Stomach (tissue), 9 donors: ENCODE results near the gene FGFRL1. TPM values are rescaled to one million over a fixed set of nuclear protein-coding genes. Genes with fewer than 3 reads are reported as not detected.

Experiments used
- DNase-seq, 2 donors: peaks; one replicate each; pipeline versions ENCODE4 v3.0.0 to v3.0.0-alpha.2; 2013 to 2019
- H3K27ac ChIP-seq, 5 donors: fragments of 200-600 bp in 4 of 5; sonication (generic) in 4 of 5; one replicate each; pipeline ENCODE4 v1.5.1; 2013 to 2019; ENCODE audit warnings: mild to moderate bottlenecking in 1 of 5, moderate library complexity in 1 of 5
- H3K27me3 ChIP-seq, 3 donors: fragments of 200-600 bp; sonication (generic); one replicate each; pipeline ENCODE4 v1.5.1; 2017 to 2019; ENCODE audit warnings: mixed run types in 1 of 3
- H3K36me3 ChIP-seq, 4 donors: fragments of 200-600 bp; sonication (generic); 1 replicate in 3 of 4; 2 replicates in 1 of 4; pipeline ENCODE4 v1.5.1; 2016 to 2019
- H3K4me1 ChIP-seq, 4 donors: fragments of 200-600 bp; sonication (generic); one replicate each; pipeline ENCODE4 v1.5.1; 2016 to 2019
- H3K4me3 ChIP-seq, 4 donors: fragments of 200-600 bp; sonication (generic) in 3 of 4; one replicate each; pipeline ENCODE4 v1.5.1; 2016 to 2019; ENCODE audit warnings: mild to moderate bottlenecking in 1 of 4
- H3K9me3 ChIP-seq, 4 donors: fragments of 200-600 bp; sonication (generic); one replicate each; pipeline ENCODE4 v1.5.1; 2016 to 2019
- EP300 ChIP-seq: sonication (generic); formaldehyde crosslinking; IDR thresholded peaks from one replicate; pipeline ENCODE4 v1.6.1; 2017; ENCODE audit warnings: antibody characterized with exemption
- POLR2A ChIP-seq, 4 donors: fragments of 450-650 bp; IDR thresholded peaks; one replicate each; pipeline ENCODE4 v1.6.1; 2016; ENCODE audit warnings: antibody characterized with exemption in 4 of 4, control low read depth in 2 of 4, mild to moderate bottlenecking in 1 of 4, moderate library complexity in 1 of 4
- POLR2AphosphoS5 ChIP-seq, 3 donors: sonication (generic); formaldehyde crosslinking; IDR thresholded peaks; one replicate each; pipeline ENCODE4 v1.6.1; 2016; ENCODE audit warnings: antibody characterized with exemption in 3 of 3
- WGBS, 5 donors: extraction: QIAGEN DNeasy Blood & Tissue Kit in 3 of 5; methylation state at CpG; one replicate each; pipeline versions ENCODE4 v1.1.5 to v1.1.7; 2013 to 2018; 5-methylcytosine and 5-hydroxymethylcytosine counted together
- intact Hi-C: fragments of 100-400 bp; cut with DNase I; formaldehyde crosslinking; loops from one replicate; pipeline ENCODE4 v1.15.1; 2023; ENCODE audit warnings: low total_unique reads
- polyA plus RNA-seq, 3 donors: library from polyadenylated mRNA; stranded (reverse); fragments of 200-250 nt; gene quantifications; one replicate each; pipeline ENCODE4 v1.2.3, GENCODE V29; 2013
- total RNA-seq, 5 donors: library from RNA; depleted of rRNA; stranded (reverse); fragments of >200 nt; gene quantifications; one replicate each; pipeline versions ENCODE4 v1.1.0 to v1.2.3, GENCODE V29; 2014 to 2016
- TF ChIP-seq, protein P1 (sequence below), 7 experiments: fragments of 450-650 bp in 4 of 7; fragments of 200-600 bp in 3 of 7; sonication (generic) in 3 of 7; IDR thresholded peaks; one replicate each; pipeline ENCODE4 v1.5.1; 2016 to 2019; ENCODE audit warnings: antibody characterized with exemption in 7 of 7, control low read depth in 2 of 7, mild to moderate bottlenecking in 1 of 7
- donor health status: healthy with polysubstance abuse.
- donor health status: Bipolar disorder and iron deficiency.
- donor health status: healthy.

FGFRL1 gene
- total and polyA plus RNA-seq, 8 donors = 3.5 to 42.7 (median 9.8) TPM

DNA sequence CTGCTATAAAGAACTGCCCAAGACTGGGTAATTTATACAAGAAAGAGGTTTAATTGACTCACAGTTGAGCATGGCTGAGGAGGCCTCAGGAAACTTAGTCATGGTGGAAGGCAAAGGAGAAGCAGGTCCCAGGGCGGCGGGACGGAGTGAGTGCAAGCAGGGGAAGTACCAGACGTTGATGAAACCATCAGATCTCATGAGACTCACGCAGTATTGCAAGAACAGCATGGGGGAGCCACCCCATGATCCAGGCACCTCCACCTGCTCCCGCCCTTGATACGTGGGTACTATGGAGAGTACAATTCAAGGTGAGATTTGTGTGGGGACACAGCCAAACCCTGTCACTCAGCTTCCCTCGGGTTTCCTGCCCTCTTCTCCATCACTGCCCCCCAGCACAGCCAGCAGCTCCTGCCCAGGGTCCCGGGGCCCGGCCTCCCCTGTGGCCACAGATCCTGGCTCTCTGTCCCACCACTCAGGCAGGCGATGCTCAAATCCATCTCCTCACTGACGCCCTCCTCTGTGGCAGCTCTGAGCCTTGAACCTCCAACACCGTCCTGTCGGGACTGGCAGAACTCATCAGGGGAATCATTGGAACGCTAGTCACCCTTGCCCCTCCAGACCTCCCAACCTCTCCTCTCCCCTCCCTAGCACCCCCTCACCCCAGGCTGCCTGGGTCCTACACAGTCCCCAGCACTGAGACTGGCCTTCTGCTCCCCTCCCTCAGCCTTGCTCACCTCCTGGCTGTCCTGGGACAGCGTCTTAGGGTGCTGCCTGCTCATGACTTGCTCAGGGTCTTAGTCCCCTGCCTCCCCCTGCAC is 37.6 kb downstream of the FGFRL1 start:
- no peak for DNase-seq
- Histone ChIP-seq H3K4me3 (no peak overlapping the region), H3K27me3 (peaks cover 0 to 78% (median 24%) of the 10 kb centered on the region in 3 donors), H3K27ac (no peak overlapping the region), H3K4me1 (peaks cover 17 to 49% (median 36%) of the 10 kb centered on the region in 4 donors), H3K9me3 (no peaks in the 10 kb centered on the region), H3K36me3 (no peaks in the 10 kb centered on the region)
- WGBS, 5 donors = 83 to 91% (median 89%) methylated on average over 15 to 16 of the region's 16 CpGs
- TF ChIP-seq POLR2A (IDR thresholded peaks at IDR 0.05) (no peak), EP300 (no peak), POLR2AphosphoS5 (IDR thresholded peaks at IDR 0.05) (no peak)
- TF ChIP-seq, protein P1, sequence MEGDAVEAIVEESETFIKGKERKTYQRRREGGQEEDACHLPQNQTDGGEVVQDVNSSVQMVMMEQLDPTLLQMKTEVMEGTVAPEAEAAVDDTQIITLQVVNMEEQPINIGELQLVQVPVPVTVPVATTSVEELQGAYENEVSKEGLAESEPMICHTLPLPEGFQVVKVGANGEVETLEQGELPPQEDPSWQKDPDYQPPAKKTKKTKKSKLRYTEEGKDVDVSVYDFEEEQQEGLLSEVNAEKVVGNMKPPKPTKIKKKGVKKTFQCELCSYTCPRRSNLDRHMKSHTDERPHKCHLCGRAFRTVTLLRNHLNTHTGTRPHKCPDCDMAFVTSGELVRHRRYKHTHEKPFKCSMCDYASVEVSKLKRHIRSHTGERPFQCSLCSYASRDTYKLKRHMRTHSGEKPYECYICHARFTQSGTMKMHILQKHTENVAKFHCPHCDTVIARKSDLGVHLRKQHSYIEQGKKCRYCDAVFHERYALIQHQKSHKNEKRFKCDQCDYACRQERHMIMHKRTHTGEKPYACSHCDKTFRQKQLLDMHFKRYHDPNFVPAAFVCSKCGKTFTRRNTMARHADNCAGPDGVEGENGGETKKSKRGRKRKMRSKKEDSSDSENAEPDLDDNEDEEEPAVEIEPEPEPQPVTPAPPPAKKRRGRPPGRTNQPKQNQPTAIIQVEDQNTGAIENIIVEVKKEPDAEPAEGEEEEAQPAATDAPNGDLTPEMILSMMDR (IDR thresholded peaks at IDR 0.05) = no peak
- intact Hi-C loops = no loop called here

DNA sequence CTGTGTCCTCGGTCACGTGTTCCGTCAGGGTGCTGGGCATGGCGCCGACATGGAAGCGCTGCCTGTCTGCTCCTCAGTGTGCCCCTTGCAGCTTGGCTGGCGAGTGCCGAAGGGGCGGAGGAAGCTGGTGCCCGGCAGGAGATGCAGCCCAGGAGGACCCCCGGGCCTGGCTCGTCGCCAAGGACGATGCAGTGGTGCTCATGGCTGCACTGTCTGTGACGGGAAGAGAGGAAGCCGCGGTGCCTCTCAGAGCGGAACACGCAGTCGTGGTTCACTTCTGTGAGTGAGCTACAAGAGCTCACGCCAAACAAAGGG is 38.1 kb downstream of the FGFRL1 start:
- 79 to 90% (median 85%) methylated on average over 16 to 21 of the region's 21 CpGs for WGBS, 5 donors
- intact Hi-C loops = no loop called here
- DNase-seq = no peak

DNA sequence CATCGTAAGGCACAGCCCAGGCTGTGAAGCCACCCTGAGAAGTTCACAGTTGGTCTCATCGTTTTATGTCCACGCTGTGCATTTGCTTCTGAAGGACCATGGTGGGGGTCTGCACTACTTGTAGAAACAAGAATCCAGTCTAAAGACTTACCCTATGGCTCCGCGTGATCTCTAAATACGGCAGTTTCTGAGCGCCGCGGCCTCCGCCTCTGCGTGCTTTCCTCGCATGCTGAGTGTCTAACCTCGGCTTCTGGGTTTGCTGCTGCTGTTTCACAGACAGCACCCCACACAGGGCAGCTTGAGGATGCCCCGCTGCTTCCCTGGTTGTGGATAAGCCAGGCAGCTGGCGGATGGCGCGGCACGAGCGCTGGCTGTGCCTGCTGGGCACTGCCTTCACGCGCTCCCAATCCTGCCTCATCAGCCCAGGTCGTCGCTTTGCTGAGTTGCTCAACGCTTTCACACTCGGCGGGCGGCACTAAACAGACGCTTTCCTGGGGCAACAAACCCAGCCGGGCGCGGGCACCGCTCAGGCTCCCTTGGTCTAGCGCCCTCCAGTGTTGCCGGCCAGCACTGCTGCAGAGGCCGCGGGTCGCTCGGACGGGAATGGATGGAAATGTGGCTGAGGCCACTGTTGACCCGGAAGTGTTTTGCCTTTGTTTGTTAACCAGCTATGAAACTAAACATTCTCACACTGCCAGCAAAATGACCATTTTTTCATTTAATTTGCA is 39.2 kb downstream of the FGFRL1 start:
- Histone ChIP-seq H3K9me3 (no peaks in the 10 kb centered on the region), H3K27me3 (peaks cover 3 to 77% (median 13%) of the 10 kb centered on the region in 3 donors), H3K27ac (no peak overlapping the region), H3K36me3 (no peaks in the 10 kb centered on the region), H3K4me3 (no peak overlapping the region), H3K4me1 (peaks cover 16 to 38% (median 26%) of the 10 kb centered on the region in 4 donors)
- DNase-seq = peak; percentile 25 to 68
- intact Hi-C loops = no loop called here
- TF ChIP-seq POLR2AphosphoS5 (IDR thresholded peaks at IDR 0.05) (no peak), POLR2A (IDR thresholded peaks at IDR 0.05) (no peak), EP300 (no peak)
- TF ChIP-seq, protein P1 (IDR thresholded peaks at IDR 0.05) = no peak
- 67 to 87% (median 79%) methylated on average over 31 to 40 of the region's 40 CpGs for WGBS, 5 donors

More for the DNA sequence above, 38.1 kb downstream of the FGFRL1 start:
- peaks cover 0 to 77% (median 19%) of the 10 kb centered on the region in 3 donors for H3K27me3 ChIP-seq
- H3K4me1 ChIP-seq = peaks cover 16 to 43% (median 31%) of the 10 kb centered on the region in 4 donors
- TF ChIP-seq POLR2A (IDR thresholded peaks at IDR 0.05) (no peak), POLR2AphosphoS5 (IDR thresholded peaks at IDR 0.05) (no peak), EP300 (no peak)
- TF ChIP-seq, protein P1 (IDR thresholded peaks at IDR 0.05) = no peak
- no peaks in the 10 kb centered on the region for H3K36me3 ChIP-seq
- no peaks in the 10 kb centered on the region for H3K9me3 ChIP-seq
- no peak overlapping the region for H3K27ac ChIP-seq
- H3K4me3 ChIP-seq = no peak overlapping the region

DNA sequence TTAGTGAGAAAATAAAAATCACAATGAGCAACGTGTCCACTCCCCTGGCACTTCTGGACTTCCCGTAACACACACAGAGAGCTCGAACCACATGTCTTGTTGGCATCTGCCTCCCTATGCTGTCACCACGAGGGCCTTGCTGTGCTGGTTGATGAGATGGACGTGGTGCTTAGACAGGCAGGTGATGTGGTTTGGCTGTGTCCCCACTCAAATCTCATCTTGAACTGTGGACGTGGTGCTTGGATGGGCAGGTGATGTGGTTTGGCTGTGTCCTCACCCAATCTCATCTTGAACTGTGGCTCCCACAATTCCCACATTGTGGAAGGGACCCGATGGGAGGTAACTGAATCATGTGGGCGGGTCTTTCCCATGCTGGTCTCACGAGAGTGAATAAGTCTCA is 40.0 kb downstream of the FGFRL1 start:
- no peak for DNase-seq
- intact Hi-C loops = no loop called here
- Histone ChIP-seq H3K4me3 (no peak overlapping the region), H3K36me3 (no peaks in the 10 kb centered on the region), H3K4me1 (peaks cover 16 to 42% (median 27%) of the 10 kb centered on the region in 4 donors), H3K27me3 (peaks cover 8 to 79% (median 16%) of the 10 kb centered on the region in 3 donors), H3K9me3 (no peaks in the 10 kb centered on the region), H3K27ac (no peak overlapping the region)
- TF ChIP-seq EP300 (no peak), POLR2A (IDR thresholded peaks at IDR 0.05) (no peak), POLR2AphosphoS5 (IDR thresholded peaks at IDR 0.05) (no peak)
- TF ChIP-seq, protein P1 (IDR thresholded peaks at IDR 0.05) = no peak
- 71 to 86% (median 76%) methylated on average over 9 of the region's 9 CpGs for WGBS, 5 donors
